Osteocyte (in vitro differentiated cells): ENCODE measurements around the gene CROT. TPM values are rescaled to one million over a fixed set of nuclear protein-coding genes. Genes with fewer than 3 reads are reported as not detected.

Experiments used
- DNase-seq: peaks from one replicate; pipeline ENCODE4 v3.0.0; 2021; ENCODE audit warnings: mixed read lengths; ENCODE audit not compliant: unreplicated experiment; ENCODE audit errors: extremely low spot score
- H3K27ac Mint-ChIP-seq: one replicate; pipeline ENCODE4 v1.8.0; 2021; ENCODE audit warnings: mild to moderate bottlenecking, mixed read lengths; ENCODE audit not compliant: unreplicated experiment
- H3K27me3 Mint-ChIP-seq: one replicate; pipeline ENCODE4 v1.8.0; 2021; ENCODE audit warnings: mixed read lengths; ENCODE audit not compliant: unreplicated experiment
- H3K36me3 Mint-ChIP-seq: one replicate; pipeline ENCODE4 v1.8.0; 2021; ENCODE audit warnings: mixed read lengths; ENCODE audit not compliant: unreplicated experiment
- H3K4me1 Mint-ChIP-seq: one replicate; pipeline ENCODE4 v1.8.0; 2021; ENCODE audit warnings: mixed read lengths; ENCODE audit not compliant: unreplicated experiment
- H3K4me3 Mint-ChIP-seq: one replicate; pipeline ENCODE4 v1.8.0; 2021; ENCODE audit warnings: mild to moderate bottlenecking, moderate library complexity, mixed read lengths; ENCODE audit not compliant: unreplicated experiment
- H3K9me3 Mint-ChIP-seq: one replicate; pipeline ENCODE4 v1.8.0; 2021; ENCODE audit warnings: mixed read lengths; ENCODE audit not compliant: unreplicated experiment
- total RNA-seq: library from RNA; stranded (reverse); gene quantifications from 2 replicates; pipeline ENCODE4 v1.2.1, GENCODE V29; 2021
- TF ChIP-seq, protein P1 (sequence below): fragments of 200-600 bp; sonication (generic); IDR thresholded peaks from 2 replicates; pipeline ENCODE4 v1.5.0; 2021; ENCODE audit warnings: antibody characterized with exemption, mild to moderate bottlenecking, moderate library complexity

CROT gene
- total RNA-seq, 1 donor from 2014 or later = 11.0 TPM

- no peak overlapping the region for H3K27ac Mint-ChIP-seq
- no peaks in the 10 kb centered on the region for H3K4me1 Mint-ChIP-seq
- TF ChIP-seq, protein P1, sequence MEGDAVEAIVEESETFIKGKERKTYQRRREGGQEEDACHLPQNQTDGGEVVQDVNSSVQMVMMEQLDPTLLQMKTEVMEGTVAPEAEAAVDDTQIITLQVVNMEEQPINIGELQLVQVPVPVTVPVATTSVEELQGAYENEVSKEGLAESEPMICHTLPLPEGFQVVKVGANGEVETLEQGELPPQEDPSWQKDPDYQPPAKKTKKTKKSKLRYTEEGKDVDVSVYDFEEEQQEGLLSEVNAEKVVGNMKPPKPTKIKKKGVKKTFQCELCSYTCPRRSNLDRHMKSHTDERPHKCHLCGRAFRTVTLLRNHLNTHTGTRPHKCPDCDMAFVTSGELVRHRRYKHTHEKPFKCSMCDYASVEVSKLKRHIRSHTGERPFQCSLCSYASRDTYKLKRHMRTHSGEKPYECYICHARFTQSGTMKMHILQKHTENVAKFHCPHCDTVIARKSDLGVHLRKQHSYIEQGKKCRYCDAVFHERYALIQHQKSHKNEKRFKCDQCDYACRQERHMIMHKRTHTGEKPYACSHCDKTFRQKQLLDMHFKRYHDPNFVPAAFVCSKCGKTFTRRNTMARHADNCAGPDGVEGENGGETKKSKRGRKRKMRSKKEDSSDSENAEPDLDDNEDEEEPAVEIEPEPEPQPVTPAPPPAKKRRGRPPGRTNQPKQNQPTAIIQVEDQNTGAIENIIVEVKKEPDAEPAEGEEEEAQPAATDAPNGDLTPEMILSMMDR = no peak
- peaks cover 13% of the 10 kb centered on the region for H3K36me3 Mint-ChIP-seq
- H3K9me3 Mint-ChIP-seq = no peaks in the 10 kb centered on the region
- no peak overlapping the region for H3K4me3 Mint-ChIP-seq
- no peaks in the 10 kb centered on the region for H3K27me3 Mint-ChIP-seq
- DNase-seq = no peak
These were observed 17.9 kb downstream of the CROT start for GRCh38 chr7:87363342-87363741.

GRCh38 chr7:87364246-87364645 is 18.8 kb downstream of the CROT start:
- no peak overlapping the region for H3K4me3 Mint-ChIP-seq
- no peak for DNase-seq

DNA sequence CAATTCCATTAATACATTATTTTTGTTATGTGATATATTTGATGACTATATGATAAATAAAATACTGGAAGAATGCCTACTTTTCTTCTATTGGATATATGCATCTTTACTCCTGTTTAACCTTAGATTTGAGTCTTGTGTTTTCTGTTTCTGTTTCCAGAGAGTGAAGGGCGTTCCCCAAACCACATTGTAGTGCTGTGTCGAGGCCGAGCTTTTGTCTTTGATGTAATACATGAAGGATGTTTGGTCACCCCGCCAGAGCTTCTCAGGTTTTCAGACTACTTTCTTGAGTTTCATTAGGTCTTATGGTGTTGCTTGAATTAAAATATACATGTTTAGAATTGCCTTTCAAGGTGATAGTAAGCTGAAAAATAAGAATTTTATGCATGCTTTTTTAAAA is 23.8 kb downstream of the CROT start:
- no peak overlapping the region for H3K27ac Mint-ChIP-seq
- peaks cover 4% of the 10 kb centered on the region for H3K9me3 Mint-ChIP-seq
- H3K4me1 Mint-ChIP-seq = peaks cover 1% of the 10 kb centered on the region
- TF ChIP-seq, protein P1 = no peak
- H3K4me3 Mint-ChIP-seq = no peak overlapping the region
- DNase-seq = no peak
- H3K27me3 Mint-ChIP-seq = no peaks in the 10 kb centered on the region
- peaks cover 12% of the 10 kb centered on the region for H3K36me3 Mint-ChIP-seq

More at GRCh38 chr7:87364246-87364645, 18.8 kb downstream of the CROT start:
- no peaks in the 10 kb centered on the region for H3K27me3 Mint-ChIP-seq
- H3K9me3 Mint-ChIP-seq = no peaks in the 10 kb centered on the region
- TF ChIP-seq, protein P1 = no peak
- no peak overlapping the region for H3K27ac Mint-ChIP-seq
- H3K4me1 Mint-ChIP-seq = no peaks in the 10 kb centered on the region
- peaks cover 11% of the 10 kb centered on the region for H3K36me3 Mint-ChIP-seq

DNA sequence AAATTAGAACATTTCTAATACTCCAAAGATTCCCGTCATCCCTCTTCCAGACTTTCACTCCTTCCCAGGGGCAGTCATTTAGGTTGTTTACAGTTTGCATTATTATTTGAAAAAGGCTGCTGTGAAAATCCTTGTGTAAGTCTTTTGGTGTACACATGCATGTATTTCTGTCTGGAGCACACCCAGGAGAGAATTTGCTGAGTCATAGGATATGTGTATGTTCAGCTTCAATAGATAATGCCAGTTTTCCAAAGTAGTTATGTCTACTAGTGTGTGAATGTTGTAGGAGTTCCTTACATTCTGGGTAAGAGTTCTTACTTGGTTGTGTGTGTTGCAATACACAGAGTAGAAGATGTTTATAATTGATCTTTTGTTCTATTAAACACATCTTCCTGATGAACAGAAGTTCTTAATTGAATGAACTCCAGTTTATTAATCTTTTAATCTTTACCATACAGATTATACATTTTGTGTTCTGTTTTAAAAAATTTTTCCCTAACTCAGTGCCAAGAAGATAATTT is 25.3 kb downstream of the CROT start:
- TF ChIP-seq, protein P1 = no peak
- H3K27me3 Mint-ChIP-seq = no peaks in the 10 kb centered on the region
- H3K4me3 Mint-ChIP-seq = no peak overlapping the region
- H3K9me3 Mint-ChIP-seq = peaks cover 4% of the 10 kb centered on the region
- DNase-seq = no peak
- peaks cover 1% of the 10 kb centered on the region for H3K4me1 Mint-ChIP-seq
- peaks cover 15% of the 10 kb centered on the region for H3K36me3 Mint-ChIP-seq
- no peak overlapping the region for H3K27ac Mint-ChIP-seq

GRCh38 chr7:87375662-87376435 is 30.4 kb downstream of the CROT start:
- no peaks in the 10 kb centered on the region for H3K4me1 Mint-ChIP-seq
- H3K27me3 Mint-ChIP-seq = no peaks in the 10 kb centered on the region
- no peak overlapping the region for H3K27ac Mint-ChIP-seq
- no peak overlapping the region for H3K4me3 Mint-ChIP-seq
- no peak for DNase-seq
- TF ChIP-seq, protein P1 = no peak
- H3K36me3 Mint-ChIP-seq = peaks cover 12% of the 10 kb centered on the region
- peaks cover 4% of the 10 kb centered on the region for H3K9me3 Mint-ChIP-seq
